Thyroid gland (tissue), 4 donors: ENCODE measurements around the gene ATOH1.

Source experiments
- POLR2A ChIP-seq, 2 donors: fragments of 450-650 bp; IDR thresholded peaks; one replicate each; pipeline ENCODE4 v1.6.1; 2017; ENCODE audit warnings: antibody characterized with exemption in 2 of 2, mild to moderate bottlenecking in 2 of 2, moderate library complexity in 1 of 2
- TF ChIP-seq, protein P1 (sequence below), 6 experiments: fragments of 200-600 bp in 3 of 6; fragments of 450-650 bp in 3 of 6; sonication (generic) in 3 of 6; IDR thresholded peaks; one replicate each; pipeline ENCODE4 v1.5.1; 2016 to 2019; ENCODE audit warnings: antibody characterized with exemption in 6 of 6, mild to moderate bottlenecking in 2 of 6, inconsistent platforms in 1 of 6, moderate library complexity in 1 of 6

GRCh38 chr4:93855926-93856325, 27.4 kb downstream of the ATOH1 start:
- TF ChIP-seq, protein P1, sequence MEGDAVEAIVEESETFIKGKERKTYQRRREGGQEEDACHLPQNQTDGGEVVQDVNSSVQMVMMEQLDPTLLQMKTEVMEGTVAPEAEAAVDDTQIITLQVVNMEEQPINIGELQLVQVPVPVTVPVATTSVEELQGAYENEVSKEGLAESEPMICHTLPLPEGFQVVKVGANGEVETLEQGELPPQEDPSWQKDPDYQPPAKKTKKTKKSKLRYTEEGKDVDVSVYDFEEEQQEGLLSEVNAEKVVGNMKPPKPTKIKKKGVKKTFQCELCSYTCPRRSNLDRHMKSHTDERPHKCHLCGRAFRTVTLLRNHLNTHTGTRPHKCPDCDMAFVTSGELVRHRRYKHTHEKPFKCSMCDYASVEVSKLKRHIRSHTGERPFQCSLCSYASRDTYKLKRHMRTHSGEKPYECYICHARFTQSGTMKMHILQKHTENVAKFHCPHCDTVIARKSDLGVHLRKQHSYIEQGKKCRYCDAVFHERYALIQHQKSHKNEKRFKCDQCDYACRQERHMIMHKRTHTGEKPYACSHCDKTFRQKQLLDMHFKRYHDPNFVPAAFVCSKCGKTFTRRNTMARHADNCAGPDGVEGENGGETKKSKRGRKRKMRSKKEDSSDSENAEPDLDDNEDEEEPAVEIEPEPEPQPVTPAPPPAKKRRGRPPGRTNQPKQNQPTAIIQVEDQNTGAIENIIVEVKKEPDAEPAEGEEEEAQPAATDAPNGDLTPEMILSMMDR (IDR thresholded peaks at IDR 0.05): no peak
- no peak for TF ChIP-seq POLR2A (IDR thresholded peaks at IDR 0.05)
